Pancreas (tissue), 10 donors: ENCODE measurements around the gene OSR1. TPM values are rescaled to one million over a fixed set of nuclear protein-coding genes. Genes with fewer than 3 reads are reported as not detected.

Experiments used
- ATAC-seq, 4 donors: fragments of 200-7000 bp; cut with Tn5 transposase; one replicate each; pipeline versions ENCODE4 v1.8.0 to v1.9.1; 2020; ENCODE audit warnings: mild to moderate bottlenecking in 4 of 4, moderate library complexity in 4 of 4
- DNase-seq, 6 donors: peaks; one replicate each; pipeline ENCODE4 v3.0.0-alpha.2; 2020
- FAIRE-seq: peaks from 2 replicates; lab custom pipeline; 2012; peaks lifted over from hg19 to GRCh38; lab: Jason Lieb, UNC
- H3K27ac ChIP-seq, 4 donors: fragments of 200-600 bp; sonication (generic); 1 replicate in 3 of 4; 2 replicates in 1 of 4; pipeline versions ENCODE4 v1.5.0 to v1.8.0; 2020
- H3K27me3 ChIP-seq, 4 donors: fragments of 200-600 bp; one replicate each; pipeline ENCODE4 v1.8.0; 2021
- H3K36me3 ChIP-seq, 3 donors: fragments of 200-600 bp; sonication (generic) in 1 of 3; one replicate each; pipeline versions ENCODE4 v1.5.0 to v1.8.0; 2020 to 2021
- H3K4me1 ChIP-seq, 3 donors: fragments of 200-600 bp; one replicate each; pipeline ENCODE4 v1.8.0; 2021
- H3K4me3 ChIP-seq, 4 donors: fragments of 200-600 bp; sonication (generic) in 2 of 4; one replicate each; pipeline versions ENCODE4 v1.5.0 to v1.8.0; 2020 to 2021
- H3K9me3 ChIP-seq, 4 donors: fragments of 200-600 bp; one replicate each; pipeline ENCODE4 v1.8.0; 2021
- WGBS, 2 donors: extraction: QIAGEN DNeasy Blood & Tissue Kit; methylation state at CpG; one replicate each; pipeline ENCODE4 v1.1.7; 2013; 5-methylcytosine and 5-hydroxymethylcytosine counted together
- intact Hi-C, 3 donors: fragments of 100-400 bp; cut with DNase I; formaldehyde crosslinking; loops; one replicate each; pipeline versions ENCODE4 v1.11.1 to v1.14.2; 2022
- polyA plus RNA-seq, 2 donors: library from polyadenylated mRNA; stranded (reverse); fragments of 200-250 nt; gene quantifications; one replicate each; pipeline ENCODE4 v1.2.3, GENCODE V29; 2013
- total RNA-seq, 6 donors: library from RNA; stranded (reverse); fragmentation: NEBNext Ultra II Directional in 4 of 6; extraction: Animal tissue kit (Norgen Biotek cat#: 25700) in 4 of 6; gene quantifications; one replicate each; pipeline versions ENCODE4 v1.2.1 to v1.2.4, GENCODE V29; 2021 to 2023
- TF ChIP-seq, protein P1 (sequence below), 4 donors: fragments of 200-600 bp; sonication (generic) in 3 of 4; IDR thresholded peaks; one replicate each; pipeline versions ENCODE4 v1.5.0 to v1.8.0; 2021; ENCODE audit warnings: antibody characterized with exemption in 4 of 4
- donor health status: healthy with polysubstance abuse.
- donor health status: DM: no; HTN: no; CAD: no; lungs with moderate emphysema.
- donor health status: DM: no; HTN: no; CAD: no.
- donor health status: control.
- donor health status: control.
- donor health status: Bipolar disorder and iron deficiency.
- donor health status: DM: yes; HTN: yes; CAD: no.
- donor health status: DM: no; HTN: no; CAD: no.
- donor health status: DM: no; HTN: no; CAD: no.
- donor health status: DM: yes; HTN: yes; CAD: no.

OSR1 gene
- total and polyA plus RNA-seq, 8 donors, result 0.24 to 2.7 (median 1.1) TPM

DNA sequence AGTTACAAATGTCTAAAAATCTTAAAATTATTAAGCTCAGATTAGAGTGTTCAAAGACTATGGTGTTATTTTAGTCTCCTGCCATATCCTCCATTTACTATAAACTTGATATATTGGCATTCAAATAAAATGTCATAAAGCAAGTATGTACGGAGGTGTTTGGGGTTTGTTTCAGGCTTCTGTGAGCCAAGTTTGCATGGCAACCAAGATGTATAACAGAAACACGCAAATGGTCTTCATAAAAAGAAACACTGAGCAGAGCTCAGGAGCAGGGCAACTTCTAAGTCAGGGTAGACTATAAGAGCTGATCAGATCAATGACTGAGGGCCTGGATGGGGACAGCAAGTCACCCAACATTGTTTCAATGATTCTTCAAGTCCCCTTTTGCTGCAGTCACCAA lies 20.5 kb upstream of the OSR1 start:
- TF ChIP-seq, protein P1, sequence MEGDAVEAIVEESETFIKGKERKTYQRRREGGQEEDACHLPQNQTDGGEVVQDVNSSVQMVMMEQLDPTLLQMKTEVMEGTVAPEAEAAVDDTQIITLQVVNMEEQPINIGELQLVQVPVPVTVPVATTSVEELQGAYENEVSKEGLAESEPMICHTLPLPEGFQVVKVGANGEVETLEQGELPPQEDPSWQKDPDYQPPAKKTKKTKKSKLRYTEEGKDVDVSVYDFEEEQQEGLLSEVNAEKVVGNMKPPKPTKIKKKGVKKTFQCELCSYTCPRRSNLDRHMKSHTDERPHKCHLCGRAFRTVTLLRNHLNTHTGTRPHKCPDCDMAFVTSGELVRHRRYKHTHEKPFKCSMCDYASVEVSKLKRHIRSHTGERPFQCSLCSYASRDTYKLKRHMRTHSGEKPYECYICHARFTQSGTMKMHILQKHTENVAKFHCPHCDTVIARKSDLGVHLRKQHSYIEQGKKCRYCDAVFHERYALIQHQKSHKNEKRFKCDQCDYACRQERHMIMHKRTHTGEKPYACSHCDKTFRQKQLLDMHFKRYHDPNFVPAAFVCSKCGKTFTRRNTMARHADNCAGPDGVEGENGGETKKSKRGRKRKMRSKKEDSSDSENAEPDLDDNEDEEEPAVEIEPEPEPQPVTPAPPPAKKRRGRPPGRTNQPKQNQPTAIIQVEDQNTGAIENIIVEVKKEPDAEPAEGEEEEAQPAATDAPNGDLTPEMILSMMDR (IDR thresholded peaks at IDR 0.05), result no peak
- Histone ChIP-seq H3K4me1 (no peaks in the 10 kb centered on the region), H3K27ac (no peak overlapping the region), H3K4me3 (no peak overlapping the region), H3K36me3 (no peaks in the 10 kb centered on the region), H3K27me3 (no peaks in the 10 kb centered on the region), H3K9me3 (no peaks in the 10 kb centered on the region)
- intact Hi-C loops, result no loop called here
- no peak for FAIRE-seq
- no peak for DNase-seq
- 54 to 84% methylated on average over 2 of the region's 2 CpGs for WGBS, 2 donors
- no peak for ATAC-seq

DNA sequence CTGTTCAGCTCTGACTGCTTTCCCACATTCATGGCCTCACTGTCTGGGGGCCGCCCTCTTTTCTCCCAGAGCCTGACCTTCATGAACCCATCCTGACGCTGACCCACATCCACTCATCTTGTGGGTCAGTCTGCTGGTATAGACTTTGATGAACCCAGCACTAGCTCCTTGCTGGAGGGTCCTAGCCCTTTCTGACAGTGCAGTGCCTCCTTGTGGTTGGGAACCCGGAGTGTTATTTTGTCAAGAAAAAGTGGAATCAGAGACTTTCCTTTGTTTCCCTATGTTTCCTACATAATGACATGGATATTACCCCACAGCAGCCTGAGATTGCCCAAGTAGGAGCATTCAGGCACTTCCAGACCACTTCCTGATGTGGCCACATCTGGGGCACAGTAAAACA lies 19.3 kb upstream of the OSR1 start:
- intact Hi-C loops, result no loop called here

DNA sequence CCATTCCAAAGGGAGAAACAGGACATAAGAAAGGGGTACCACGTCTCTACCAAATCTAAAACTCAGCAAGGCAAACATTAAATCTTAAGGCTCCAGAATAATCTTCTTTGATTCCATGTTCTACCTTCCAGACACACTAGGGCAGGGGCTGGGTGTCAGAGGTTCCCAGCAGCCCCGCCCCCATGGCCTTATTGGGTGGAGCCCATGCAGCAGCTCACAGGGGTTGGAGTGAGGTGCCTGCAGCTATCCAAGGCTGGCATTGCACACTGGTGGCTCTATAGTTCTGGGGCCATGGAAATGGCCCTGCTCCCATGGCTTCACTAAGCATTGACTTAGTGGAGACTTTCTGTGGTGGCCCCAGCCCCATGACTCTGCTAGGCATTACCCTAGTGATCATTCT lies 14.9 kb upstream of the OSR1 start:
- TF ChIP-seq, protein P1 (IDR thresholded peaks at IDR 0.05), result no peak
- no peak for DNase-seq
- Histone ChIP-seq H3K4me3 (no peak overlapping the region), H3K9me3 (no peaks in the 10 kb centered on the region), H3K4me1 (no peaks in the 10 kb centered on the region), H3K27ac (no peak overlapping the region), H3K36me3 (no peaks in the 10 kb centered on the region), H3K27me3 (no peaks in the 10 kb centered on the region)
- no peak for FAIRE-seq
- intact Hi-C loops, result no loop called here
- no peak for ATAC-seq
- WGBS, 2 donors, result 78 to 83% methylated on average over 2 of the region's 2 CpGs

More for the DNA sequence above, 19.3 kb upstream of the OSR1 start:
- Histone ChIP-seq H3K36me3 (no peaks in the 10 kb centered on the region), H3K4me1 (no peaks in the 10 kb centered on the region), H3K27ac (no peak overlapping the region), H3K4me3 (no peak overlapping the region), H3K27me3 (no peaks in the 10 kb centered on the region), H3K9me3 (no peaks in the 10 kb centered on the region)
- WGBS, 2 donors, result 79 to 88% methylated on average over 3 of the region's 3 CpGs
- no peak for DNase-seq
- TF ChIP-seq, protein P1 (IDR thresholded peaks at IDR 0.05), result no peak
- FAIRE-seq, result no peak
- no peak for ATAC-seq

DNA sequence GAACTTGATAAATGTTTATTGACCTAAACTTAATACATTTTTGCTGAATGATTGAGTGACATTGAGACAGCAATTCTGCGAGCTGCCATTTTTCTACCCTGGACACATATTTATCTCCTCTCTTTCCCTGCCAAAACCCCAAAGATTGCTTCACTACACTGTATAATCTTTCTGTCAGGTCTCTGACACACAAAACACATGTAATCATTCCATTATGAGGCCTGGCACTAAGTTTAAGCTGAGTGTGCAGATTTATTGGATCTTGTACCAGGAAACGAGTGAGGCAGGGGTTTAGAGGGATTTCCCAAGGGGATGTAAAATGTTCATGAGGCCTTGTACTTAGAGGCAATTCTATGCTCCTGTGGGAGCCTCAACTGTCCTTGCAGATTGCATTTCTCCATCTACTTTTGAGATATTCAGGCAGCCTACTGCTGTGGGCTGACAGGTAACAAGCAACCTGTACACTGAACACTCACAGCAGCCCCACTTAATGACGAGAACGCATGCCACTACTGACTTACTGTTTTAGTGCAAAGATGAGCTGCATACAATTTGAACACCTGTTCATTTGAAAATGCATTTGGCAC lies 13.7 kb upstream of the OSR1 start:
- no peak for ATAC-seq
- Histone ChIP-seq H3K4me1 (no peaks in the 10 kb centered on the region), H3K27me3 (no peaks in the 10 kb centered on the region), H3K27ac (no peak overlapping the region), H3K4me3 (no peak overlapping the region), H3K9me3 (no peaks in the 10 kb centered on the region), H3K36me3 (no peaks in the 10 kb centered on the region)
- intact Hi-C loops, result no loop called here
- no peak for FAIRE-seq
- TF ChIP-seq, protein P1 (IDR thresholded peaks at IDR 0.05), result no peak
- 59 to 66% methylated on average over 4 of the region's 4 CpGs for WGBS, 2 donors
- DNase-seq, result no peak

DNA sequence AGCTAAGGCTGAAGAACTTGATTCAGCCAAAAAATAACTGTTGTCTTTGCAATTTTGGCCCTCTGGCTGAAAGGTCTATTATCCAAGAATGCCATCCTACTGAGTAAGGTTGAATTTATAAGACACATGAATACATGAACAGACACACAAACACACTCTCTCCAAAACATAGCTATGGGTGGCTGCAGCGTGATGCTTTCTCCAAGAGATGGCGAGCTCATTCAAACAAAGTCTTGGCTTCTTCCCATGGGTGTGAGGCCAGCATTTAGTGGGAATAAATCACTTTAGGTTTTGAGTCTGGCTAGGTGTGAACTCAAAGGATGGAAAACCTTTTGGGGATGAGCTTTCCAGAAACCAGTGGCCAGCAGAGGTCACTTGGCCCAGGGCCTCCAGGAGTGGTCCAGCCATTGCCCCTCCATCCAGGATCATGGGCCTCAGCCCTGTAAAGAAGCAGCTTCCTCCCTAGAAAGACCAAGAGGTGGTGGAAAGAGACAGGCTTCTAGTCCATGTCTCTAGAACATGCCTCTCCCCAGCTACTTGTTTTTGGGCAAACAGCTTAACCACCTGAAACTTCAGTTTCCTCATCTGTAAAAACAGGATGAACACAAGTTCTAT lies 11.0 kb upstream of the OSR1 start:
- H3K36me3 ChIP-seq, result no peaks in the 10 kb centered on the region
- peaks cover 0 to 5% (median 0%) of the 10 kb centered on the region in 4 donors for H3K27me3 ChIP-seq
- no peak for DNase-seq
- H3K27ac ChIP-seq, result no peak overlapping the region
- ATAC-seq, result no peak
- intact Hi-C loops, result loop anchor here in 2 of 3 donors (10.0 kb wide), 3 partner anchors 495 to 855 kb away; no protein-coding TSS in a partner anchor
- FAIRE-seq, result no peak
- H3K4me1 ChIP-seq, result no peaks in the 10 kb centered on the region
- H3K4me3 ChIP-seq, result no peak overlapping the region
- TF ChIP-seq, protein P1 (IDR thresholded peaks at IDR 0.05), result no peak
- no peaks in the 10 kb centered on the region for H3K9me3 ChIP-seq
- 64 to 69% methylated on average over 2 of the region's 2 CpGs for WGBS, 2 donors
